DND-41 (cell line): ENCODE measurements around the gene PAPPA2.

Experiments used
- ATAC-seq: fragments of 200-7000 bp; cut with Tn5 transposase; 3 replicates; pipeline ENCODE4 v1.9.1; 2021; ENCODE audit warnings: low read depth; ENCODE audit not compliant: insufficient read depth
- DNase-seq: peaks from one replicate; pipeline ENCODE4 v3.0.0-alpha.2; 2020
- H2AFZ ChIP-seq: 2 replicates; pipeline ENCODE4 v1.6.0; 2012; ENCODE audit warnings: low read depth, low read length
- H3K27ac ChIP-seq: 2 replicates; pipeline ENCODE4 v1.5.1; 2012; ENCODE audit warnings: low read length, inconsistent platforms
- H3K27me3 ChIP-seq: fragments of 200-600 bp; sonication (generic); 2 replicates; pipeline ENCODE4 v1.6.0; 2012; ENCODE audit warnings: low read length, mild to moderate bottlenecking, inconsistent platforms; ENCODE audit not compliant: insufficient read depth, poor library complexity
- H3K36me3 ChIP-seq: 2 replicates; pipeline ENCODE4 v1.5.1; 2012; ENCODE audit warnings: low read length, inconsistent platforms; ENCODE audit not compliant: insufficient read depth
- H3K4me1 ChIP-seq: 2 replicates; pipeline ENCODE4 v1.5.1; 2012; ENCODE audit warnings: mild to moderate bottlenecking, low read length; ENCODE audit not compliant: insufficient read depth
- H3K4me2 ChIP-seq: 2 replicates; pipeline ENCODE4 v1.6.0; 2012; ENCODE audit warnings: mild to moderate bottlenecking, moderate library complexity, low read length, inconsistent platforms; ENCODE audit not compliant: insufficient read depth
- H3K4me3 ChIP-seq, 2 experiments: fragments of 200-600 bp in 1 of 2; shearing (Covaris generic) in 1 of 2; 2 replicates each; pipeline ENCODE4 v1.5.1; 2012 to 2016; ENCODE audit warnings: inconsistent platforms in 2 of 2, low read length in 2 of 2, mild to moderate bottlenecking in 2 of 2, low read depth in 1 of 2, moderate library complexity in 1 of 2
- H3K79me2 ChIP-seq: 2 replicates; pipeline ENCODE4 v1.6.0; 2012; ENCODE audit warnings: low read length, inconsistent platforms; ENCODE audit not compliant: insufficient read depth
- H3K9ac ChIP-seq: 2 replicates; pipeline ENCODE4 v1.6.0; 2012; ENCODE audit warnings: low read depth, mild to moderate bottlenecking, inconsistent platforms, low read length, moderate library complexity
- H3K9me3 ChIP-seq: 2 replicates; pipeline ENCODE4 v1.5.1; 2012; ENCODE audit warnings: low read length, moderate library complexity, mild to moderate bottlenecking, inconsistent platforms; ENCODE audit not compliant: insufficient read depth, severe bottlenecking
- H4K20me1 ChIP-seq: 2 replicates; pipeline ENCODE4 v1.6.0; 2012; ENCODE audit warnings: low read length; ENCODE audit not compliant: insufficient read depth
- CTCF ChIP-seq: IDR thresholded peaks from 2 replicates; pipeline ENCODE4 v1.5.1; 2012; ENCODE audit warnings: borderline replicate concordance, low read length, moderate library complexity, mild to moderate bottlenecking; ENCODE audit not compliant: poor library complexity, severe bottlenecking; ENCODE audit errors: extremely low read depth
- EZH2 ChIP-seq: IDR thresholded peaks from 3 replicates; pipeline ENCODE4 v1.6.1; 2012; ENCODE audit warnings: borderline replicate concordance, low read depth, mild to moderate bottlenecking, moderate library complexity, low read length, inconsistent platforms; ENCODE audit not compliant: severe bottlenecking

PAPPA2 gene

DNA sequence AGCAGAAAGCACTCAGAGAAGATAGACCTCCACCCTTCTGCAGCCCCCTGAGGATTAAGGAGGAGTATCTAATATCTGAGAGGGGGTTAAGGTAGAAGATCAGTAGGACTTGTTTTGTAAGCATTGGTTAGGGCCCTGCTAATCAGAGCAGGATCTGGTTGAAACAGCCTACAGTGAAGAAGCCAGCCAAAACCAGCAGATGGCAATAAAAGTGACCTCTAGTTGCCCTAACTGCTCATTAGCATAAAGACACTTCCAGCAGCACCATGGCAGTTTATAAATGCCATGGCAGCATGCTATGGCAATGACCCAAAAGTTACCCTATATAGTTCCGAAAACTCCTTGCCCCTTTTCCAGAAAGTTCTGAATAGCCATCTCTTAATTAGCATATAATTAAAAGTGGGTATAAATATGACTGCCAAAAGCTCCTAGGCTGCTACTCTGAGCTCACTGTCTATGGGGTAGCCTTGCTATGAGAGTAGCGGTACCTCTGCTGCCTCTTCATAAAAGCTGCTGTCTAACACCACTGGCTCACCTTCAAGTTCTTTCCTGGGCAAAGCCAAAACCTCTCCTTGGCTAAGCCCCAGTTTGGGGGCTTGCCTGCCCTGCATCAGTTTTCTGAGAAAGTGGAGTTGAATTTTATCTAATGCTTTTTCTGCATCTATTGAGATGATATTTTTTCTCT is 254.2 kb downstream of the PAPPA2 start:
- no peaks in the 10 kb centered on the region for H3K79me2 ChIP-seq
- no peaks in the 10 kb centered on the region for H3K4me1 ChIP-seq
- H3K36me3 ChIP-seq, result no peaks in the 10 kb centered on the region
- H3K4me2 ChIP-seq, result no peak overlapping the region
- H2AFZ ChIP-seq, result no peak overlapping the region
- no peak overlapping the region for H3K27ac ChIP-seq
- no peaks in the 10 kb centered on the region for H3K9me3 ChIP-seq
- H3K4me3 ChIP-seq, result no peak overlapping the region
- no peaks in the 10 kb centered on the region for H3K27me3 ChIP-seq
- no peak overlapping the region for H3K9ac ChIP-seq
- no peaks in the 10 kb centered on the region for H4K20me1 ChIP-seq
- ATAC-seq (no peak; the same call in 2 of the 3 replicates), DNase-seq (no peak)
- no peak for TF ChIP-seq CTCF
- no peak for TF ChIP-seq EZH2

GRCh38 chr1:176719447-176719846 is 256.5 kb downstream of the PAPPA2 start:
- no peak for TF ChIP-seq CTCF
- TF ChIP-seq EZH2, result no peak
- Histone ChIP-seq H3K4me1 (no peaks in the 10 kb centered on the region), H3K27ac (no peak overlapping the region), H3K9me3 (no peaks in the 10 kb centered on the region), H3K9ac (no peak overlapping the region), H3K27me3 (no peaks in the 10 kb centered on the region), H3K36me3 (no peaks in the 10 kb centered on the region), H2AFZ (no peak overlapping the region), H3K4me2 (no peak overlapping the region), H3K4me3 (no peak overlapping the region), H3K79me2 (no peaks in the 10 kb centered on the region), H4K20me1 (no peaks in the 10 kb centered on the region)
- ATAC-seq, result no peak
- DNase-seq, result no peak

DNA sequence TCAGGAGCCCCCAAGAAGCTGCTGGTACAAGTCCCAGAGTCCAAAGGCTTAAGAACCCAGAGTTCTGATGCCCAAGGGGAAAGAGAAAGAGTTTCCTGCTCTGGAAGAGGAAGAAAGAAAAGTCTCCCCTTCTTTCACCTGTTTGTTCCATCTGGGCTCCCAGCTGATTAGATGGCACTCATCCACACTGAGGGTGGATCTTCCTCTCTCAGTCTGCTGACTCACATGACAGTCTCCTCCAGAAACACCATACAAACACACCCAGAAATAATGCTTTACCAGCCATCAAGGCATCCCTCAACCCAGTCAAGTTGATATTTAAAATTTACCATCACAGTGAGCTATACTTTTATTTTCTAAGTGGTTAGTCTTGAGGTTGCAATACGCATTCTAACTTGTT is 257.9 kb downstream of the PAPPA2 start:
- H3K4me3 ChIP-seq, result no peak overlapping the region
- H3K4me1 ChIP-seq, result no peaks in the 10 kb centered on the region
- TF ChIP-seq CTCF, result no peak
- TF ChIP-seq EZH2, result no peak
- H4K20me1 ChIP-seq, result no peaks in the 10 kb centered on the region
- no peak for DNase-seq
- H3K36me3 ChIP-seq, result no peaks in the 10 kb centered on the region
- H3K79me2 ChIP-seq, result no peaks in the 10 kb centered on the region
- H3K27ac ChIP-seq, result no peak overlapping the region
- no peaks in the 10 kb centered on the region for H3K27me3 ChIP-seq
- no peak overlapping the region for H3K4me2 ChIP-seq
- no peak overlapping the region for H3K9ac ChIP-seq
- no peak for ATAC-seq
- no peak overlapping the region for H2AFZ ChIP-seq
- no peaks in the 10 kb centered on the region for H3K9me3 ChIP-seq

GRCh38 chr1:176733661-176734060 is 270.7 kb downstream of the PAPPA2 start:
- DNase-seq (no peak), ATAC-seq (no peak)
- no peak for TF ChIP-seq CTCF
- no peak for TF ChIP-seq EZH2
- H3K4me2 ChIP-seq, result no peak overlapping the region
- H3K79me2 ChIP-seq, result no peaks in the 10 kb centered on the region
- H3K9me3 ChIP-seq, result no peaks in the 10 kb centered on the region
- H3K4me1 ChIP-seq, result no peaks in the 10 kb centered on the region
- no peaks in the 10 kb centered on the region for H4K20me1 ChIP-seq
- no peak overlapping the region for H2AFZ ChIP-seq
- H3K27ac ChIP-seq, result no peak overlapping the region
- no peak overlapping the region for H3K9ac ChIP-seq
- no peak overlapping the region for H3K4me3 ChIP-seq
- H3K36me3 ChIP-seq, result no peaks in the 10 kb centered on the region
- H3K27me3 ChIP-seq, result no peaks in the 10 kb centered on the region
